Gastroesophageal sphincter (tissue), 4 donors: Measurements from ENCODE around the gene APOB. TPM values are rescaled to one million over a fixed set of nuclear protein-coding genes. Genes with fewer than 3 reads are reported as not detected.

ENCODE experiments used
- ATAC-seq: fragments of 150-250 bp; one replicate; pipeline ENCODE4 v1.9.1; 2016; ENCODE audit warnings: mild to moderate bottlenecking, moderate library complexity
- H3K27ac ChIP-seq, 4 donors: fragments of 200-600 bp; sonication (generic) in 3 of 4; 1 replicate in 3 of 4; 2 replicates in 1 of 4; pipeline ENCODE4 v1.5.1; 2016 to 2019
- H3K27me3 ChIP-seq: fragments of 200-600 bp; sonication (generic); one replicate; pipeline ENCODE4 v1.5.1; 2019
- H3K36me3 ChIP-seq, 2 donors: fragments of 200-600 bp; sonication (generic); one replicate each; pipeline ENCODE4 v1.5.1; 2019; ENCODE audit warnings: control low read depth in 1 of 2
- H3K4me1 ChIP-seq, 3 donors: fragments of 200-600 bp; sonication (generic); 1 replicate in 2 of 3; 2 replicates in 1 of 3; pipeline ENCODE4 v1.5.1; 2016 to 2019; ENCODE audit warnings: control low read depth in 2 of 3
- H3K4me3 ChIP-seq, 2 donors: fragments of 200-600 bp; sonication (generic); one replicate each; pipeline ENCODE4 v1.5.1; 2019; ENCODE audit warnings: mild to moderate bottlenecking in 1 of 2, moderate library complexity in 1 of 2
- H3K9me3 ChIP-seq, 3 donors: fragments of 200-600 bp; sonication (generic); one replicate each; pipeline ENCODE4 v1.5.1; 2017 to 2019; ENCODE audit warnings: control low read depth in 2 of 3
- CTCF ChIP-seq, 4 experiments: fragments of 200-600 bp in 2 of 4; fragments of 450-650 bp in 2 of 4; sonication (generic) in 1 of 4; IDR thresholded peaks; one replicate each; pipeline ENCODE4 v1.5.1; 2017 to 2019; ENCODE audit warnings: antibody characterized with exemption in 4 of 4, mild to moderate bottlenecking in 2 of 4, moderate library complexity in 2 of 4
- EP300 ChIP-seq: sonication (generic); formaldehyde crosslinking; IDR thresholded peaks from one replicate; pipeline ENCODE4 v1.6.1; 2017; ENCODE audit warnings: antibody characterized with exemption, mild to moderate bottlenecking
- POLR2A ChIP-seq, 2 donors: fragments of 450-650 bp; IDR thresholded peaks; one replicate each; pipeline ENCODE4 v1.6.1; 2017; ENCODE audit warnings: antibody characterized with exemption in 2 of 2, mild to moderate bottlenecking in 2 of 2, moderate library complexity in 1 of 2
- POLR2AphosphoS5 ChIP-seq: sonication (generic); formaldehyde crosslinking; IDR thresholded peaks from one replicate; pipeline ENCODE4 v1.6.1; 2017; ENCODE audit warnings: antibody characterized with exemption
- WGBS, 2 donors: methylation state at CpG; one replicate each; pipeline ENCODE4 v1.1.5; 2018; ENCODE audit warnings: low coverage in 1 of 2; 5-methylcytosine and 5-hydroxymethylcytosine counted together
- total RNA-seq, 4 donors: library from RNA; depleted of rRNA; stranded (reverse); fragments of >200 nt; gene quantifications; one replicate each; pipeline ENCODE4 v1.1.0, GENCODE V29; 2016

The APOB gene, protein sequence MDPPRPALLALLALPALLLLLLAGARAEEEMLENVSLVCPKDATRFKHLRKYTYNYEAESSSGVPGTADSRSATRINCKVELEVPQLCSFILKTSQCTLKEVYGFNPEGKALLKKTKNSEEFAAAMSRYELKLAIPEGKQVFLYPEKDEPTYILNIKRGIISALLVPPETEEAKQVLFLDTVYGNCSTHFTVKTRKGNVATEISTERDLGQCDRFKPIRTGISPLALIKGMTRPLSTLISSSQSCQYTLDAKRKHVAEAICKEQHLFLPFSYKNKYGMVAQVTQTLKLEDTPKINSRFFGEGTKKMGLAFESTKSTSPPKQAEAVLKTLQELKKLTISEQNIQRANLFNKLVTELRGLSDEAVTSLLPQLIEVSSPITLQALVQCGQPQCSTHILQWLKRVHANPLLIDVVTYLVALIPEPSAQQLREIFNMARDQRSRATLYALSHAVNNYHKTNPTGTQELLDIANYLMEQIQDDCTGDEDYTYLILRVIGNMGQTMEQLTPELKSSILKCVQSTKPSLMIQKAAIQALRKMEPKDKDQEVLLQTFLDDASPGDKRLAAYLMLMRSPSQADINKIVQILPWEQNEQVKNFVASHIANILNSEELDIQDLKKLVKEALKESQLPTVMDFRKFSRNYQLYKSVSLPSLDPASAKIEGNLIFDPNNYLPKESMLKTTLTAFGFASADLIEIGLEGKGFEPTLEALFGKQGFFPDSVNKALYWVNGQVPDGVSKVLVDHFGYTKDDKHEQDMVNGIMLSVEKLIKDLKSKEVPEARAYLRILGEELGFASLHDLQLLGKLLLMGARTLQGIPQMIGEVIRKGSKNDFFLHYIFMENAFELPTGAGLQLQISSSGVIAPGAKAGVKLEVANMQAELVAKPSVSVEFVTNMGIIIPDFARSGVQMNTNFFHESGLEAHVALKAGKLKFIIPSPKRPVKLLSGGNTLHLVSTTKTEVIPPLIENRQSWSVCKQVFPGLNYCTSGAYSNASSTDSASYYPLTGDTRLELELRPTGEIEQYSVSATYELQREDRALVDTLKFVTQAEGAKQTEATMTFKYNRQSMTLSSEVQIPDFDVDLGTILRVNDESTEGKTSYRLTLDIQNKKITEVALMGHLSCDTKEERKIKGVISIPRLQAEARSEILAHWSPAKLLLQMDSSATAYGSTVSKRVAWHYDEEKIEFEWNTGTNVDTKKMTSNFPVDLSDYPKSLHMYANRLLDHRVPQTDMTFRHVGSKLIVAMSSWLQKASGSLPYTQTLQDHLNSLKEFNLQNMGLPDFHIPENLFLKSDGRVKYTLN (N-terminal part only)
- 1 to 10 TPM; 1.2 to 7.8 (median 2.8) TPM for total RNA-seq

DNA sequence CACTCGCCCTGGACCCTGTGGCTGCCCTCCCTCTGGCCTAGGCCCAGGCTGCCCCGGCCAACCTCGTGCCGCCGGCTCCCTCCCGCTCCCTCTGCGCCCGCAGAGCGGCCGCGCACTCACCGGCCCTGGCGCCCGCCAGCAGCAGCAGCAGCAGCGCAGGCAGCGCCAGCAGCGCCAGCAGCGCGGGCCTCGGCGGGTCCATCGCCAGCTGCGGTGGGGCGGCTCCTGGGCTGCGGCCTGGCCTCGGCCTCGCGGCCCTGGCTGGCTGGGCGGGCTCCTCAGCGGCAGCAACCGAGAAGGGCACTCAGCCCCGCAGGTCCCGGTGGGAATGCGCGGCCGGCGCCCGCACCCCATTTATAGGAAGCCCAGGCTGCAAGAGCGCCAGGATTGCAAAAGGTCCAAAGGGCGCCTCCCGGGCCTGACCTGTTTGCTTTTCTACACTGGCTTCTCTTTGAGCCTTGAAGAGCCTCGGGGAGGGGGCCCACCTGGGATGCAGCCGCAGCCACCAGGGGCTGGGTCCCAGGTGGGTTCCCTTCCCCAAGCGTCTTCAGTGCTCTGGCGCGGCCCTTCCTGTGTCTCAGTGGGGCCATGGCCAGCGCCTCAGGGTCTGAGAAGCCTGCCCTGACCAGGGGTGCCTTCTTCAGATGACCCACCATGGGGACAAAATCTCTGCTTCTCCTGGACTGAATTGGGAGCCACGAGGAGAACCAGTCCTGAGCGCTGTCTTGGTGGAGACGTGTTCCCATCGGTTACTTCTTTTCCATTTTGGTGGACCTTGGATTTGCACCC lies at the start of gene APOB:
Gene APOB, minus strand, starts transcription at position 330 of the 789 bp plus-strand sequence. Its CDS starts 128 bp downstream, at position 202.
- Histone ChIP-seq H3K27me3 (peaks cover 9% of the 10 kb centered on the region), H3K36me3 (no peaks in the 10 kb centered on the region), H3K9me3 (no peaks in the 10 kb centered on the region), H3K27ac (peak within 1 kb of the TSS in 3 of 4 donors; percentile 32 to 85 (median 82)), H3K4me1 (peaks cover 2 to 46% (median 6%) of the 10 kb centered on the region in 3 donors), H3K4me3 (peak within 1 kb of the TSS in 1 of 2 donors; percentile 25)
- ATAC-seq = peak; percentile 30
- WGBS, 2 donors = 82% methylated on average over 8 of the region's 51 CpGs; no CpG with 5 or more reads in 1 of the 2 donors
- TF ChIP-seq CTCF (IDR thresholded peaks at IDR 0.05) = no peak
- TF ChIP-seq EP300 = no peak
- peak in 1 of 2 donors; percentile 27 for TF ChIP-seq POLR2A (IDR thresholded peaks at IDR 0.05)

GRCh38 chr2:21092308-21092869 lies 48.5 kb upstream of the APOB start:
- 54 to 59% methylated on average over 3 of the region's 3 CpGs for WGBS, 2 donors
- H3K27me3 ChIP-seq = no peaks in the 10 kb centered on the region
- H3K9me3 ChIP-seq = no peaks in the 10 kb centered on the region
- ATAC-seq = no peak
- no peaks in the 10 kb centered on the region for H3K36me3 ChIP-seq
- H3K4me3 ChIP-seq = no peak overlapping the region
- H3K4me1 ChIP-seq = no peaks in the 10 kb centered on the region
- TF ChIP-seq POLR2A (IDR thresholded peaks at IDR 0.05) = no peak
- TF ChIP-seq CTCF (IDR thresholded peaks at IDR 0.05) = no peak
- no peak for TF ChIP-seq POLR2AphosphoS5
- no peak for TF ChIP-seq EP300
- no peak overlapping the region for H3K27ac ChIP-seq

- H3K4me1 ChIP-seq = no peaks in the 10 kb centered on the region
- no peak for TF ChIP-seq POLR2A (IDR thresholded peaks at IDR 0.05)
- no peak for TF ChIP-seq CTCF (IDR thresholded peaks at IDR 0.05)
- no peak for TF ChIP-seq POLR2AphosphoS5
- TF ChIP-seq EP300 = no peak
- 60 to 75% methylated on average over 2 to 4 of the region's 4 CpGs for WGBS, 2 donors
- H3K27me3 ChIP-seq = no peaks in the 10 kb centered on the region
- no peak overlapping the region for H3K27ac ChIP-seq
- no peak for ATAC-seq
- no peak overlapping the region for H3K4me3 ChIP-seq
- H3K36me3 ChIP-seq = no peaks in the 10 kb centered on the region
- H3K9me3 ChIP-seq = no peaks in the 10 kb centered on the region
These were observed 40.5 kb upstream of the APOB start for GRCh38 chr2:21084401-21084800.

GRCh38 chr2:21083482-21083881 lies 39.6 kb upstream of the APOB start:
- no peak for ATAC-seq

More at GRCh38 chr2:21083482-21083881, 39.6 kb upstream of the APOB start:
- Histone ChIP-seq H3K9me3 (peaks cover 0 to 4% (median 0%) of the 10 kb centered on the region in 3 donors), H3K36me3 (no peaks in the 10 kb centered on the region), H3K27me3 (no peaks in the 10 kb centered on the region), H3K4me3 (no peak overlapping the region), H3K4me1 (no peaks in the 10 kb centered on the region), H3K27ac (no peak overlapping the region)
- WGBS, 2 donors = 83 to 100% methylated on average over 1 of the region's 1 CpG
- TF ChIP-seq POLR2AphosphoS5 (no peak), CTCF (IDR thresholded peaks at IDR 0.05) (no peak), EP300 (no peak), POLR2A (IDR thresholded peaks at IDR 0.05) (no peak)
